Stimulated activated naive CD8-positive, alpha-beta T cell treated with anti-CD3 and anti-CD28 coated beads, Interleukin-15, amount 100 ng/mL, for 72 hours (primary cell): ENCODE measurements around the gene PIGP.
"Not testable (repeated sequence)": the region's sequence is repeated elsewhere in the genome, so short reads cannot be mapped to it uniquely, and the experiment has no call there.

Source experiments
- ATAC-seq: fragments of 150-1000 bp; cut with Tn5 transposase; 2 replicates; pipeline ENCODE4 v1.10.0; 2021; ENCODE audit warnings: mild to moderate bottlenecking, moderate library complexity
- DNase-seq, 2 donors: peaks; one replicate each; pipeline ENCODE4 v3.0.0; 2021 to 2022
- H3K27ac Mint-ChIP-seq, 2 donors: one replicate each; pipeline ENCODE4 v1.8.0; 2022; ENCODE audit warnings: mild to moderate bottlenecking in 2 of 2, mixed read lengths in 2 of 2, moderate library complexity in 2 of 2
- H3K27me3 Mint-ChIP-seq: one replicate; pipeline ENCODE4 v1.8.0; 2022; ENCODE audit warnings: mixed read lengths
- H3K4me1 Mint-ChIP-seq: one replicate; pipeline ENCODE4 v1.8.0; 2022; ENCODE audit warnings: mild to moderate bottlenecking, mixed read lengths
- H3K4me3 Mint-ChIP-seq, 2 donors: one replicate each; pipeline ENCODE4 v1.8.0; 2022; ENCODE audit warnings: mild to moderate bottlenecking in 2 of 2, mixed read lengths in 2 of 2, moderate library complexity in 1 of 2
- H3K9me3 Mint-ChIP-seq, 2 donors: one replicate each; pipeline ENCODE4 v1.8.0; 2022; ENCODE audit warnings: mixed read lengths in 2 of 2

Gene PIGP

DNA sequence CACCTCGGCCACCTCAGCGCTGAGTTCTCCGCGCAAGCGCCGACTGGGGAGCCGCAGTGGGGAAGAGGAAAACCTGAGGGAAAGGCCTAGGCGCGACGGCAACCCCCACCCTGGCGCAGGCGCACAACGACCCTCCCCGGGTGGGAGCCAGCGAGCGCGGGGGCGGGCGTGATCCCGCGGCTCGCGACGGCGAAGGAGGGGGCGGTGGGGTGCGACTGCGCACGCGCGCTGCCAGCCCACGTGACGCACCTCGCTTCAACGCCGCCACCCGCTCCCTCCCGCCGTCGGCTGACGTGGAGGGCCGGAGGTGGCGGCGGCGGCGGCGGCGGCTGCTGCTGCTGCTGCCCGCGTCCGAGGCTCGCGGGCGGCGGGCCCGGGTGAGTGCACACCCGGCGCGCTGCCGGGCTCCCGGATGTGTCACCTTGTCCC is at the start of gene PIGP, which contains the start of gene TTC3:
Gene PIGP (minus strand): TSS at position 84 of the 429 bp plus-strand sequence. CDS start 556 bp downstream, outside the sequence.
Gene TTC3 (plus strand): TSS at position 267 of the 429 bp plus-strand sequence. CDS start 14,004 bp downstream, outside the sequence.
- peaks cover 54% of the 10 kb centered on the region for H3K4me1 Mint-ChIP-seq
- peak within 1 kb of the TSS; percentile 92 to 97 for H3K4me3 Mint-ChIP-seq
- ATAC-seq, result peak; percentile 84

DNA sequence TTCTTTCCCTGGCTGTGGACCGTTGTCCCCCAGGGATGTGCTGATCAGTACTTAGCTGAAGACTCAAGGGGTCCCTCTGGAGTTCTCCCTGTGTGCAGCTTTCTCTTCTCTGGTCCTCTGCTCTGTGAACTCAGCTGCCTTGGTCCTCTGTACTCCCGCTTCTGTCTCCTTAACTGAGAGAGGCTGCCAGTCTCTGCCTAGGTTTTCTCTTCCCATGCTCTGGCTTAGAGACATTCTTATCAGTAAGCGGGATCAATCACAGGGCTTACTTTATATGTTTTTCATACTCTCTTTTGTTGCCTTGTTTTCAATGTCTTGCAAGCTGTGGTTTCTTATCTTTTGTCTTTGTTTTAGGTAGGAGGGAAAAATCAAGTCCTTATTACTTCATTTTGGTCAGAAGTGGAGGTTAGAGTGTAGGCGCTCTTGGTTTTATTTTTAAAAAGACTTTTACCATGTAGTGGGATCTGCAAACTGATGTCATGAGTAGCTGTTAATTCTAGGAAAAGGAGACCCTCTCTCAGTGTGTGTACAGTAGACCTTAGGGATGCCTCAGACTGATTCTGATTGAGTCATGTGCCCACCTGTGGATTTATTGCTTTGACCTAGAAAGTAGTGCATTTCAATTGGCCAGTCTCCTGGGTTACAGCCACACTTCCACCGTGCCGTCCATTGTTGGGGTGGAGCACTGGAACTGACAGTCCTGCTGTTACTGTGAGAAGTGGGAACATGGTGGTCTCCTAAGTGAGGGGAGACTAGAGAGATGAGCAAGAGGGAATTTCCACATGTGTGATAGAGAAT is 46.7 kb upstream of the PIGP start:
- Mint-ChIP-seq H3K4me1 (peaks cover 36% of the 10 kb centered on the region), H3K9me3 (no peaks in the 10 kb centered on the region), H3K27me3 (no peaks in the 10 kb centered on the region), H3K4me3 (peak overlapping the region; percentile 47 to 76), H3K27ac (peak overlapping the region; percentile 50 to 91)
- DNase-seq (peak in 1 of 2 donors; percentile 24), ATAC-seq (peak; percentile 77)

More for the DNA sequence above, at the start of gene PIGP, which contains the start of gene TTC3:
- no peaks in the 10 kb centered on the region for H3K27me3 Mint-ChIP-seq
- DNase-seq, result peak; percentile 97
- H3K9me3 Mint-ChIP-seq, result no peaks in the 10 kb centered on the region
- H3K27ac Mint-ChIP-seq, result peak within 1 kb of the TSS; percentile 97 to 98

DNA sequence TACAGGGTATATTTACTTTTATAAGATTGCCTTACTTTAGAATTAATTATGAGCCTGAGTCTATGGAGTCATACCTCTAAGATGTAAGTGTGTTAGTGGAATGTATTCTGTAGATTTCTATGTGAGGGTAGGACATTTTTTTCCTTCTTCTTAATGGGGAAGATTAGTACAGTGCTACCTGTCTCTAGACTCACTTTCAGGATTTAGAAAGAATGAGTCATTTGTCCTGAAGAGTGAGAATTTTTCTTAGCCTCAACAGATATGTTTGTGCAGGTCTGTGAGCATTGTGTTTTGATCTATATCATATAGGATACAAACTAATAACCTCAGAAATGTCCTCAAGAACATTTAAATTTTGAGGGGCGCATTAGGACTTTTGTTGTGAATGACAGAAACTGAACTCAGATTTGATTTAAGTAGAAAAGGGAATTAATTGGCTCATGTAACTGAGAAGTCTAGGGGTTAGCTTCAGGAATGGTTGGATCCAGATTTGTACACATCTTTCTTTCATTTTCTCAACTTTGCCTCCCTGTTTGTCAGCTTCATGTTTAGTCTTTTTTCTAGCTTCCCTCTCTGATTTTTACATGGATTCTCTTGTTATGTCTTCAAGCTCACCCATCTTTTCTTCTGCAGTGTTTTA is 45.4 kb upstream of the PIGP start:
- peaks cover 0 to under 1% of the 10 kb centered on the region in 2 donors for H3K9me3 Mint-ChIP-seq
- peak overlapping the region in 1 of 2 donors; percentile 37 for H3K27ac Mint-ChIP-seq
- ATAC-seq (no peak), DNase-seq (no peak)
- no peaks in the 10 kb centered on the region for H3K27me3 Mint-ChIP-seq
- peak overlapping the region in 1 of 2 donors; percentile 29 for H3K4me3 Mint-ChIP-seq
- H3K4me1 Mint-ChIP-seq, result peaks cover 36% of the 10 kb centered on the region

DNA sequence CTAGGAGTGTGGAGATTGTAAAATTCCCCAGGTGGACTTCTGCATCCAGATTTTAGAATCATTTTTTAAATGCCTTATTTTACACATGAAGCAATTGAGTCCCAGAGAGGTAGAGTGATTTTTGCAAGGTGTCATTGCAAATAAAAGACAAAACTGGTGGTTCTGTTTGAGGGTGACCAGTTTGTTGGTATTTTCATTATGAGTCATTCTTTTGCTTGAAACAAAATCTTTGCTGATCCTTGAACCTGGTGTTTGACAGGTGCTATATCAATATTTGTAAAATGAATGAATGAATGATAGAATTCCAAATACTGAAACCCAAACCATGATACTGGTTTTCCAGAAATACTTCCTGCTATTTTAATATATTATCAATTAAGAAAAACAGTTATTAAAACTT is 44.3 kb upstream of the PIGP start:
- Mint-ChIP-seq H3K4me1 (peaks cover 36% of the 10 kb centered on the region), H3K9me3 (peaks cover 0 to 7% of the 10 kb centered on the region in 2 donors), H3K4me3 (no peak overlapping the region), H3K27me3 (no peaks in the 10 kb centered on the region), H3K27ac (no peak overlapping the region)
- DNase-seq (no peak), ATAC-seq (peak; percentile 39)

DNA sequence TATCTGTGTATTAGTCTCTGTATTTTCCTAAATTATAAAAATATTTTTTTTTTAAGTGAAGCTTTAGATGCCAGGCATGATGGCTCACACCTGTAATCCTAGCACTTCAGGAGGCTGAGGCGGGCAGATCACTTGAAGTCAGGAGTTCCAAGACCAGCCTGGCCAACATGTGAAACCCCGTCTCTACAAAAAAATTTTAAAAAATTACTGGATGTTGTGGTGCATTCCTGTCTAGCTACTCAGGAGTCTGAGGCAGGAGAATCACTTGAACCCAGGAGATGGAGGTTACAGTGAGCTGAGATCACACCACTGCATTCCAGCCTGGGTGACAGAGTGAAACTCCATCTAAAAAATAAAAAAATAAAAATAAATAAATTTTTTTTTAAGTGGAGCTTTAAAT is 43.6 kb upstream of the PIGP start:
- ATAC-seq, H3K27me3 Mint-ChIP-seq, H3K4me3 Mint-ChIP-seq, H3K27ac Mint-ChIP-seq, DNase-seq: not testable (repeated sequence)
- Mint-ChIP-seq H3K9me3 (peaks cover 0 to 15% of the 10 kb centered on the region in 2 donors), H3K4me1 (peaks cover 36% of the 10 kb centered on the region)

DNA sequence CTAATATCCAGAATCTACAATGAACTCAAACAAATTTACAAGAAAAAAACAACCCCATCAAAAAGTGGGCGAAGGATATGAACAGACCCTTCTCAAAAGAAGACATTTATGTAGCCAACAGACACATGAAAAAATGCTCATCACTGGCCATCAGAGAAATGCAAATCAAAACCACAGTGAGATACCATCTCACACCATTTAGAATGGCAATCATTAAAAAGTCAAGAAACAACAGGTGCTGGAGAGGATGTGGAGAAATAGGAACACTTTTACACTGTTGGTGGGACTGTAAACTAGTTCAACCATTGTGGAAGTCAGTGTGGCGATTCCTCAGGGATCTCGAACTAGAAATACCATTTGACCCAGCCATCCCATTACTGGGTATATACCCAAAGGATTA is 41.4 kb upstream of the PIGP start:
- not testable (repeated sequence) for DNase-seq, ATAC-seq, H3K27ac Mint-ChIP-seq, H3K27me3 Mint-ChIP-seq, H3K4me3 Mint-ChIP-seq
- Mint-ChIP-seq H3K9me3 (peaks cover 0 to 19% of the 10 kb centered on the region in 2 donors), H3K4me1 (peaks cover 21% of the 10 kb centered on the region)

DNA sequence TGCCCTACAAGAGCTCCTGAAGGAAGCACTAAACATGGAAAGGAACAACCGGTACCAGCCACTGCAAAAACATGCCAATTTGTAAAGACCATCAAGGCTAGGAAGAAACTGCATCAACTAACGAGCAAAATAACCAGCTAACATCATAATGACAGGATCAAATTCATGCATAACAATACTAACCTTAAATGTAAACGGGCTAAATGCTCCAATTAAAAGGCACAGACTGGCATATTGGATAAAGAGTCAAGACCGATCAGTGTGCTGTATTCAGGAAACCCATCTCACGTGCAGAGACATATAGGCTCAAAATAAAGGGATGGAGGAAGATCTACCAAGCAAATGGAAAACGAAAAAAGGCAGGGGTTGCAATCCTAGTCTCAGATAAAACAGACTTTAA is 38.2 kb upstream of the PIGP start:
- ATAC-seq, DNase-seq, H3K27me3 Mint-ChIP-seq, H3K4me3 Mint-ChIP-seq, H3K27ac Mint-ChIP-seq, H3K4me1 Mint-ChIP-seq: not testable (repeated sequence)
- peaks cover 7 to 30% of the 10 kb centered on the region in 2 donors for H3K9me3 Mint-ChIP-seq

DNA sequence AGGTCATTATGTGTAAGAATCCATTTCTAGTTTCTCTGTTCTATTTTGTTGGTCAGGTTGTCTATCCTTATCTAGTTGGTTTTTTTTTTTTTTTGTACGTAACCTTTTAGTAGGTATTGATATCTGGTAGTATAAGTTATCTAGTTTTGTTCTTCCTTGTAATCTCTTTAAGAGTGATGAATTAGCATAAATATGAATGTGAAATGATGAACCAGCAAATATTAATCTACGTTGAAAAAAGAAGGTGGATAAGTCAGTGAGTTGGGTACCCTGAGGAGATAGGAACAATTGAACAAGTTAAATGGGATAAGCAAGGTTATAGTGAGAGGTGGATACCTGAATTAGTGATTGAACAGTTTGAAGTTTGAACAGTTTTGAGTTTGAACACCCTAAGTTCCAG is 34.1 kb upstream of the PIGP start:
- no peak overlapping the region for H3K4me3 Mint-ChIP-seq
- no peak for DNase-seq
- H3K4me1 Mint-ChIP-seq, result no peaks in the 10 kb centered on the region
- H3K9me3 Mint-ChIP-seq, result peaks cover 7 to 21% of the 10 kb centered on the region in 2 donors
- no peak overlapping the region for H3K27ac Mint-ChIP-seq
- no peak for ATAC-seq
- no peaks in the 10 kb centered on the region for H3K27me3 Mint-ChIP-seq

DNA sequence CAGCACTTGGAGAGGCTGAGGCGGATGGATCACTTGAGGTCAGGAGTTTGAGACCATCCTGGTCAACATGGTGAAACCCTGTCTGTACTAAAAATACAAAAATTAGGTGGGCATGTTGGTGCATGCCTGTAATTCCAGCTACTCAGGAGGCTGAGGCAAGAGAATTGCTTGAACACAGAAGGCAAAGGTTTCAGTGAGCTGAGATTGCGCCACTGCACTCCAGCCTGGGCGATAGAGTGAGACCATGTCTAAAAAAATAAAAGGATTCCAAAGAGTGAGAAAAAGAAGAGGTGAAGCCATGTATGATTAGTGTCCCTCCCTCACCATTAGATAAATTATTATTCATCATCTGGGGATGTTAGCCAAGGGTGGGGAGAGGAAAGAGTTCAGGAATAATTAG is 29.9 kb upstream of the PIGP start:
- H3K27ac Mint-ChIP-seq, result peak overlapping the region in 1 of 2 donors; percentile 9
- not testable (repeated sequence) for DNase-seq, H3K9me3 Mint-ChIP-seq, H3K4me1 Mint-ChIP-seq, H3K4me3 Mint-ChIP-seq, ATAC-seq, H3K27me3 Mint-ChIP-seq

DNA sequence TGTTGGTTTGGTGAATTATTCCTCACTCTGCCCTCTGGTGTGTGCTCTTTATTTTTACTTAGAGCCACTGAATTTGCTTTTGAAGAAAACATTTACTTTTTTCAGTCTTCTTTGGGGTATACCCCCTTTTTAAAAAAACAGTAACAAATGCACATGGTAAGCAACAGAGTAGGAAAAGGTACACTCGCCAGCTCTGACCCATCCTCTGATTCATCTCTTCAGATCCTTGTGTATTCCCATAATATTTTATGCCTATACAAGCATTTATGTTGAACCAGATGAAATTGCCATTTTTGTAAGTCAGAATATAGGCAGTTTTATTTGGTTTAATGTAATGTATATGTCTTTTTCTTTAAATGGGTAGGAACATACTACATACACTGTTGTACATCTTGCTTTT is 28.5 kb upstream of the PIGP start:
- ATAC-seq (no peak), DNase-seq (no peak)
- Mint-ChIP-seq H3K9me3 (no peaks in the 10 kb centered on the region), H3K4me3 (no peak overlapping the region), H3K27me3 (no peaks in the 10 kb centered on the region), H3K4me1 (no peaks in the 10 kb centered on the region), H3K27ac (no peak overlapping the region)

DNA sequence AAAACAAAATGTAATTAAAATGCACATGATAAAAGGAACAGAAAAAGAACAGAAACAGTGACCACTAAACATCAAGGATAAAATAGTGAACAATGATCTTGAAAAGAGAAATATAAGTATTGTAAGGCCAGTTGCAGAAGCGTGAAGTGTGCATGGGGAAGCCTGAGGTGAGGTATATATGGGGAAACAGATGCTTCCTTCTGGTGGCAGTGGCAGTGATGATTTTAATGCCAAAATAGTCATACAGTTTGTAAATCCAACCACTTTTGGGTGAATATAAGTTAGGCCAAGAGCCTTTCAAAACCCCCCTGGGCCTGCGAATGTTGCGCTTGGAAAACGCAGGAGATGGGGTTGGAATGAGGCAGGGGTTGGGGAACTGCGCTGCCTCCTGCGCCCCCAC is 27.4 kb upstream of the PIGP start:
- Mint-ChIP-seq H3K27me3 (no peaks in the 10 kb centered on the region), H3K4me3 (no peak overlapping the region), H3K4me1 (no peaks in the 10 kb centered on the region), H3K9me3 (no peaks in the 10 kb centered on the region), H3K27ac (no peak overlapping the region)
- ATAC-seq (no peak), DNase-seq (no peak)

DNA sequence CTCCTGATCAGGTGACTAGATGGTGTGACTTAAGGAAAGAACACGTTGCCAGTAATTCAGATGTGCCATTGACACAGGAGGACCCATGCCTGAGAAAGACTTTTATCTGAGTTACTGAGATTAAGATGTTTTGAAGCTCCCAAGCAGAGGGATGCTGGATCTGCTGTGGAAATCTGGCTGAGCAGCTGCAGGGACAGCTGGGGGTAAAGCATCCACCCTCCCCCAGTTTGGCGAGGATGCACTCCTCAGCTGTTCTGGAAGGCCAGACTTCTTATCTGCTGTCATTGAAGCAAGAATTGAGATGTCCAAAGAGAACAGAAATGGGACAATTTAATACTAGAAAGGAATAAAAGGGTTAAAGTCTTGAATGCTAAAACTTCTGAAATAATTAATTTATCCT is 25.9 kb upstream of the PIGP start:
- no peaks in the 10 kb centered on the region for H3K27me3 Mint-ChIP-seq
- H3K4me1 Mint-ChIP-seq, result no peaks in the 10 kb centered on the region
- H3K27ac Mint-ChIP-seq, result no peak overlapping the region
- no peak for DNase-seq
- no peak for ATAC-seq
- H3K9me3 Mint-ChIP-seq, result no peaks in the 10 kb centered on the region
- no peak overlapping the region for H3K4me3 Mint-ChIP-seq

DNA sequence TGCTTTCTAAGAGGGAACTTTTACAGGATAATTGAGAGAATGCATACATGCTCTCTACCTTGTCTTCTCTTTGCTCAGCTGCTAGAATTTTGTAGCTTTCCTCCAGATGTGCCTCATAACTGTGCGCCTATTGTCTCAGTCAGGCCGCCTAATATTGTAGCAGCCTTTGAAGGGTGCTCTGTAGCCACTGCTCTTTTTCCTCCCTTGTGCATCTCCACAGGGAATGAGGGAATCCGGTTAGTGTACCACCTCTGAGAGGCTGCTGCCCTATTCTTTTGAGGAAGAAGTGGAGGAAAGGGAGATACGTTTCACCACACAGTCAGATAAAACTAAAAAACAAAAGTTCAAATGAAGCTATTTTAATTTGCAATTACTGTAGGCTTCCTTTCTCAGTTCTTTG is 22.9 kb upstream of the PIGP start:
- DNase-seq (no peak), ATAC-seq (no peak)
- Mint-ChIP-seq H3K27me3 (no peaks in the 10 kb centered on the region), H3K27ac (no peak overlapping the region), H3K9me3 (no peaks in the 10 kb centered on the region), H3K4me3 (no peak overlapping the region), H3K4me1 (no peaks in the 10 kb centered on the region)

DNA sequence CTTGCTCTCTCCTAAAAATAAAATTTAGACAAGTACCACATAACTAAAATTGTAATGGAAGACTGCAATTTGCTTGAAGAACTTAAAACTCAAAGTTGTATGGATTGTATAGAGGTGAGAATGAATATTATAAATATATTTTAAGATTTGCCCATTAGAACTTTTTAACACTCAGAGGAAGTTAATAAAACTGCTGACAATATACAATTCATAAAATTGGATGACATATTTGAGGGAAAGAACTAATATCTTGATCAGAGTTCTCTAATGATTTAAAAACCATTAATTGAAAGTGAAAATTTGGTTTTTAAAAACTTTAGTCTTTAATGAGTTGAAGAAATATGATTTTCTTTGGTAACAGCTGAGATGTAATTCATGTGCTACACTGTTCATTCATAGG is 21.1 kb upstream of the PIGP start:
- no peaks in the 10 kb centered on the region for H3K4me1 Mint-ChIP-seq
- H3K27me3 Mint-ChIP-seq, result no peaks in the 10 kb centered on the region
- H3K9me3 Mint-ChIP-seq, result no peaks in the 10 kb centered on the region
- no peak overlapping the region for H3K27ac Mint-ChIP-seq
- H3K4me3 Mint-ChIP-seq, result no peak overlapping the region
- DNase-seq (no peak), ATAC-seq (no peak)

DNA sequence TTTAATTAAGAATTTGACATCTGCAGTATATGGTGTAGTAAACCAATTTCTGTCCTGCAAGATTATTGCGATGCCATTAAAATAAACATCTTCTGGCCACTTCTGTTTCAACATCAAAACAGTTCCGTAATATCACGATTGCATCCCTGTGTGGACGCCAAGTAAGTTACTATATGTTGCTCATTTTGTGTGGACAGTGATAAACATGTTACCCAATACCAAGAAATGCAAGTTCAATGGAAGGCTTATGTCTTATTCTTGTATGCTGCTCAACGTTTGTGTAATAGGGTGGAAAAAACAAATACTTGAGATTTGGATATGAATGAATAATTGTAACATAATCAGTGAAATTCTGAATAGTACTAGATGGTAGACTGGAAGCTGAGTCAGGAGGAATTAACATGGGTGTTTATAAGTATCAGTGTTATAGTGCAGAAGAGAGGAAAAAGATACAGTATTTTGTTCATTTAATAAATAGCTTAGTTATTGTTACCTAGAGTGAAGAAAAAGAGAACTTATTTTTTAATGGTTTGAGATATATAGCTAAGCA is 15.4 kb upstream of the PIGP start:
- ATAC-seq (no peak), DNase-seq (no peak)
- no peak overlapping the region for H3K27ac Mint-ChIP-seq
- no peaks in the 10 kb centered on the region for H3K27me3 Mint-ChIP-seq
- H3K4me3 Mint-ChIP-seq, result no peak overlapping the region
- no peaks in the 10 kb centered on the region for H3K9me3 Mint-ChIP-seq
- H3K4me1 Mint-ChIP-seq, result peaks cover under 1% of the 10 kb centered on the region

DNA sequence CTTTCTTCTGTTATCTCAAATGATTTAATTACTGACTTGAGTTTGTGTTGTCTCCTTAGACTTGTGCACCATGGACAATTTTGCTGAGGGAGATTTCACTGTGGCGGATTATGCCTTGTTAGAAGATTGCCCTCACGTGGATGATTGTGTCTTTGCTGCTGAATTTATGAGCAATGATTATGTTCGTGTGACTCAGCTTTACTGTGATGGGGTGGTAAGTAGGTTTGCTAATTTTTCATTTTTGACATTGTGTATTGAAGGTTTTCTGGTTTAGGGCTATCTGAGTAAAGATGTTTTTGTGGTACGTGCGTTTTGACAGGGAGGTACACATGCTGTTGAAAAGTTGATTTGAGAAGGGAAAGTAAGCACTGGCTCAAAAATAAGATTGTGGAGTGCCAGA is 14.3 kb upstream of the PIGP start:
- no peak for ATAC-seq
- H3K27me3 Mint-ChIP-seq, result no peaks in the 10 kb centered on the region
- no peak overlapping the region for H3K4me3 Mint-ChIP-seq
- H3K4me1 Mint-ChIP-seq, result peaks cover 8% of the 10 kb centered on the region
- no peak for DNase-seq
- H3K27ac Mint-ChIP-seq, result no peak overlapping the region
- H3K9me3 Mint-ChIP-seq, result no peaks in the 10 kb centered on the region
